Epithelial cell of esophagus (primary cell): ENCODE measurements around the gene DNAH3.
"Not testable (repeated sequence)": the region's sequence is repeated elsewhere in the genome, so short reads cannot be mapped to it uniquely, and the experiment has no call there.

Experiments
- DNase-seq: peaks from one replicate; pipeline ENCODE4 v3.0.0; 2010; ENCODE audit warnings: low read depth
- H3K4me3 ChIP-seq: 2 replicates; pipeline ENCODE4 v1.5.1; 2011; ENCODE audit warnings: mild to moderate bottlenecking, low read length, control low read depth
- CTCF ChIP-seq: IDR thresholded peaks from 2 replicates; pipeline ENCODE4 v1.5.1; 2011; ENCODE audit warnings: low read depth, mild to moderate bottlenecking, low read length, control low read depth, inconsistent platforms; ENCODE audit not compliant: insufficient read depth; ENCODE audit errors: missing control alignments

Gene DNAH3

DNA sequence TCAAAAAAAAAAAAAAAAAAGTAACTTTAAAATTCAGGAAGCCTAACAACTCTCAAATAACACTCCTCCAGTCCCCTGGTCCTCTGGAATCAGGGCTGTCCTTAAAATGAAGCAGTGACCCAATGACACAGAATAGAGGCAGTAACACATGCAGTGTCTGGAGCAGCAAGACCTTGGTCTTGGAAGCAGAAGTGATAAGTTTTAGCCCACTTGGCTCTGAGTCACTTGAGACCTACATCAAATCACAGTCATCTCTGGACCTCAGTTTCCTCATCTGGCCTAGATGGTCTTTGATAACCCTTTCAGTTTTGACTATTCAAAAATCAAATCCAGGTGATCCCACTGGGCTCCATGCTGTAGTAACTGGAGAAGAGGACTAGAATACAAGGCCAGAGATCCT, 211.0 kb downstream of the DNAH3 start:
- no peak for DNase-seq
- TF ChIP-seq CTCF = no peak
- H3K4me3 ChIP-seq = no peak overlapping the region

DNA sequence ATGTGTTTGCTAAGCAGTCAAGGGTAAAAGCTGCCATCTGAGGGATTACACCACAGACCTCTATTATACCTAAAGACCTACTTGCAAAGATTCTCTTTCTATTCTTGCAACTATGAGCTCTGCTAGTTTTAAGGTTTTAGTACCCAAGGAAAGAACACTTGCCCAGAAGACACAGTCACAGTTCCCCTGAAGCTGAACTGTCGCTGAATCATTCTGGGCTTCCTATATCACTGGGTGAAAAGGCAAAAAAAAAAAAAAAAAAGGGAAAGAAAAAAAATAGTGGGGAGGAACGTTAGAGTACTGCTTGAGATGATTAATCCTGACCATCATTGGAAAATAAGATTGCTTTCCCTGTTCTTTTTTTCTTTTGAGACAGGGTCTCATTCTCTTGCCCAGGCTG, 212.2 kb downstream of the DNAH3 start:
- TF ChIP-seq CTCF = no peak
- peak; percentile 32 for DNase-seq
- no peak overlapping the region for H3K4me3 ChIP-seq

DNA sequence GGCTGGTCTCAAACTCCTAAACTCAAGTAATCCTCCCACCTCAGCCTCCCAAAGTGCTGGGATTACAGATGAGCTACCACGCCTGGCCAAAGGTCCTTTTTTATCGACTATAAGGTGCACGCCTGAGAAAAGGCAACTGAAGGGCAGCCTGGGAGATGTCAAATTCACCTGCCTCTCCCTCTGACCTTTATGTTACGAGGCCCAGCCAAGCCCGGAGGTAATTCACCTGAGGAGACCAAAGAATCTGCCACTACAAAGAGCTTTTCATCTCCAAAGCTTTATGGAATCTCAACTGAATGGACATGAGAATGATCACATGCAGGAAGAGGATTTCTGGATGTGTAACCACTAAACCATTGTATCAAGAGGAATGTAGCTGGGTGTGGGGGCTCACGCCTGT, 212.9 kb downstream of the DNAH3 start:
- H3K4me3 ChIP-seq = no peak overlapping the region
- DNase-seq = no peak
- TF ChIP-seq CTCF = no peak

DNA sequence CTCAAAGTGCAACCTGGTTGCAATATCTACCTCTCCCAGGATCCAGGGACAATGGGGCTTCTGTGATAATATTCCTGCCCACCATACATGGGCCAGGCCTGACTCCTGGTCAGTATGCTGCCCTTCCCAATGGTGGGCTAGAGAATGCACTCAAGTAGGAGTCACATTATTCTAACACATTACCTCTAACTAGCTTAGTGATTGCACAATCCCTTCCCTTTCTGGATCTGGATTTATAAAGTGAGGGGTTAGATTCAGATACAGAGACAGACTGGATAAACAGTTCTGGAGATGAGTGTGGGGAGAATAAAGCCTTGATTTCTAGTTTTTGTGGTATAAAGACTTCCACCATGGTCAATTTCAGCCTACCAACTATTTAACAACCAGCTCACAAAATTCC, 217.1 kb downstream of the DNAH3 start:
- TF ChIP-seq CTCF = no peak
- H3K4me3 ChIP-seq = no peak overlapping the region
- no peak for DNase-seq

DNA sequence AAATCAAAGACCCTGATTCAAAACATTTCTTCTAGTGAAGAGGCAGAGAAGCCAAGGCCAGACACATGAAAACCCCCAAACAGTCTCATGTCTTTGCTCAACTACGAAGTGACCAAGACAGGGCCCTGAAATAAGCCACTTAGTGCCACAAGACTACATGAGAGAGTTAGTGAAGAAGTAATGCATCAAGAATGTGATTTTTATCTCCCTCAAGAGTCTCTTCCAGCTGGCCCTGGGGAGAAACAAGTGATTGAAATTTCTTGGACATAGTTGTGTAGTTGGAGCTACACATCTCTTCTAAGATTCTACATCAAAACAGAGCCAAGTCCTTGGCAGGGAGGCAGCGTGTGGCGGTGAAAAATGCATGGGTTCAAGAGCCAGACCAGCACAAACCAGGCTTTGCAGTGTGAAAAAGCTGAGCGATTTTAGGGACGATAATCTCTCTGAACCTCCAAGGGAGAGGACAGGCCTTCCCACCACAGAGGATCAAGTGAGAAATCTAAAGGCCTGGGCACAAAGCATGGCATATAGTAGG, 219.5 kb downstream of the DNAH3 start:
- no peak for DNase-seq
- no peak for TF ChIP-seq CTCF
- no peak overlapping the region for H3K4me3 ChIP-seq

DNA sequence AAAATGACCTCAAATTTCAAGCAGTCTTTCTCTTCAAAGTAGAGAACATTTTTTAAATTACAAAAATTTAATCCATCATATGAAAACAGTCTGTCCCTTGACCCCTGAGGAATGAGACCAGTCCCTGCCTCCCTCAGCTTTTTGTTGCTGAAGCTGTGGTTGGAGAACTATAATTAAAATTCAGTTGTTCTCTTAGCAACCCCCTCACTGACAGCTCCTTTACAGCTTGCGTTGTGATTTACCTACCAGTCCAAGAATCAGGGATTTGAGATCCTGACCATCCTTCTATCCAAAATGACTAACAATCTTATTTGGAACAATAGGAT, 220.3 kb downstream of the DNAH3 start:
- no peak for TF ChIP-seq CTCF
- no peak overlapping the region for H3K4me3 ChIP-seq
- DNase-seq = no peak

DNA sequence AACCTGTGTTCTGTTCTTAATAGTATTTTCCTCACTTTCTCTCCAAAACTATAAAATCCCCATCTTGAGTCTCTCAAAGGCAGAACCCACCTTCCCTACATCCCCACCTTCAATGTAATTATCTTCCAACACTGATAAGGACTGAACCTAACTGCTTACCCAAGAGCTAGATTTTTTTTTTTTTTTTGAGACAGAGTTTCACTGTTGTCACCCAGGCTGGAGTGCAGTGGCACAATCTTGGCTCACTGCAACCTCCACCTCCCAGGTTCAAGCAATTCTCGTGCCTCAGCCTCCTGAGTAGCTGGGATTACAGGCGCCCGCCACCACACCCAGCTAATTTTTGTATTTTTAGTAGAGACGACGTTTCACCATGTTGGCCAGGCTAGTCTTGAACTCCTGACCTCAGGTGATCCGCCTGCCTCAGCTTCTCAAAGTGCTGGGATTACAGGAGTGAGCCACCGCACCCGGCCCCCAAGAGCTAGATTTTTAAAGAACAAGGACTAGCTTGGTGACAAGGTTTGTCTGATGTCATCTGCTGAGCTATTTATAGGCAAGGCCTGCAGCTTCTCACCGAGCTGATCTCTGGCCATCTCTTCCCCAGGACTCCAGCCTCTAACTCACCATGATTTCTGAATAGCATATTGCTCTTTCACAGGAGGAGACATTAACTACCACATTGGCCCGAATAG, 220.8 kb downstream of the DNAH3 start:
- not testable (repeated sequence) for H3K4me3 ChIP-seq, DNase-seq
